ENCODE measurements around the gene TRAK1.

The TRAK1 gene

GRCh38 chr3:42192334-42193200 is 101.4 kb downstream of the TRAK1 start:
- no peak for DNase-seq (ENCODE audit: low read depth, low spot score)
- H3K27ac ChIP-seq = no peak overlapping the region

- DNase-seq (ENCODE audit: low read depth, low spot score) = no peak
- H3K27ac ChIP-seq = no peak overlapping the region
Observed at GRCh38 chr3:42194943-42195510, 103.9 kb downstream of the TRAK1 start.

- peak overlapping the region; percentile 27 for H3K27ac ChIP-seq
- no peak for DNase-seq (ENCODE audit: low read depth, low spot score)
Observed at GRCh38 chr3:42195879-42196330, 104.7 kb downstream of the TRAK1 start.

- no peak overlapping the region for H3K27ac ChIP-seq
- no peak for DNase-seq (ENCODE audit: low read depth, low spot score)
Observed at GRCh38 chr3:42198709-42199108, 107.6 kb downstream of the TRAK1 start.

GRCh38 chr3:42202217-42202865 is 111.2 kb downstream of the TRAK1 start:
- no peak overlapping the region for H3K27ac ChIP-seq
- DNase-seq (ENCODE audit: low read depth, low spot score) = no peak

GRCh38 chr3:42204867-42205599 is 113.9 kb downstream of the TRAK1 start:
- no peak for DNase-seq (ENCODE audit: low read depth, low spot score)
- no peak overlapping the region for H3K27ac ChIP-seq

GRCh38 chr3:42205800-42206514 is 114.8 kb downstream of the TRAK1 start:
- no peak overlapping the region for H3K27ac ChIP-seq
- no peak for DNase-seq (ENCODE audit: low read depth, low spot score)

- H3K27ac ChIP-seq = peak overlapping the region; percentile 15
- DNase-seq (ENCODE audit: low read depth, low spot score) = no peak
Observed at GRCh38 chr3:42209917-42210316, 118.8 kb downstream of the TRAK1 start.

GRCh38 chr3:42210726-42211125 is 119.6 kb downstream of the TRAK1 start:
- peak overlapping the region; percentile 15 for H3K27ac ChIP-seq
- no peak for DNase-seq (ENCODE audit: low read depth, low spot score)

GRCh38 chr3:42213417-42213816 is 122.3 kb downstream of the TRAK1 start:
- H3K27ac ChIP-seq = no peak overlapping the region
- no peak for DNase-seq (ENCODE audit: low read depth, low spot score)

GRCh38 chr3:42214064-42214463 is 122.9 kb downstream of the TRAK1 start:
- no peak for DNase-seq (ENCODE audit: low read depth, low spot score)
- H3K27ac ChIP-seq = no peak overlapping the region

GRCh38 chr3:42214565-42215283 is 123.6 kb downstream of the TRAK1 start:
- DNase-seq (ENCODE audit: low read depth, low spot score) = no peak
- H3K27ac ChIP-seq = no peak overlapping the region

GRCh38 chr3:42216302-42216701 is 125.1 kb downstream of the TRAK1 start:
- no peak overlapping the region for H3K27ac ChIP-seq
- DNase-seq (ENCODE audit: low read depth, low spot score) = no peak

GRCh38 chr3:42216931-42217333 is 125.8 kb downstream of the TRAK1 start:
- no peak for DNase-seq (ENCODE audit: low read depth, low spot score)

GRCh38 chr3:42220436-42221121 is 129.4 kb downstream of the TRAK1 start:
- no peak overlapping the region for H3K27ac ChIP-seq
- DNase-seq (ENCODE audit: low read depth, low spot score) = no peak

More at GRCh38 chr3:42216931-42217333, 125.8 kb downstream of the TRAK1 start:
- no peak overlapping the region for H3K27ac ChIP-seq

- DNase-seq (ENCODE audit: low read depth, low spot score) = no peak
- H3K27ac ChIP-seq = no peak overlapping the region
Observed at GRCh38 chr3:42222942-42223693, 132.0 kb downstream of the TRAK1 start.

- DNase-seq (ENCODE audit: low read depth, low spot score) = no peak
- no peak overlapping the region for H3K27ac ChIP-seq
Observed at GRCh38 chr3:42224178-42224577, 133.0 kb downstream of the TRAK1 start.
